BJ (cell line): Measurements from ENCODE around the gene C1orf226. TPM values are rescaled to one million over a fixed set of nuclear protein-coding genes. Genes with fewer than 3 reads are reported as not detected.

Source experiments
- CTCF ChIA-PET: fragments of 350-600 bp; formaldehyde crosslinking; extraction: SDS; loops from one replicate; lab custom pipeline; 2021; ENCODE audit warnings: antibody characterized with exemption, inconsistent platforms; lab: Yijun Ruan, JAX
- POLR2A ChIA-PET: fragments of 300-600 bp; sonication (Branson Sonifier 250); formaldehyde crosslinking; extraction: SDS; loops from one replicate; lab custom pipeline; 2021; ENCODE audit warnings: antibody characterized with exemption; lab: Charles Lee
- DNase-seq: peaks from one replicate; pipeline ENCODE4 v3.0.0-alpha.2; 2011; ENCODE audit warnings: low read depth
- H3K27me3 ChIP-seq: 2 replicates; pipeline ENCODE4 v1.6.0; 2011; ENCODE audit warnings: low read length; ENCODE audit not compliant: control insufficient read depth, insufficient read depth
- H3K36me3 ChIP-seq: 2 replicates; pipeline ENCODE4 v1.5.1; 2011; ENCODE audit warnings: low read length; ENCODE audit not compliant: control insufficient read depth, insufficient read depth
- H3K4me3 ChIP-seq: 2 replicates; pipeline ENCODE4 v1.5.1; 2011; ENCODE audit warnings: low read depth, mild to moderate bottlenecking, control low read depth, low read length
- polyA minus RNA-seq: library from RNA; depleted of rRNA, polyadenylated mRNA; stranded (reverse); fragments of >200 nt; gene quantifications from 2 replicates; pipeline ENCODE4 v1.2.3, GENCODE V29; 2011; rRNA and poly(A)+ RNA removed
- polyA plus RNA-seq: library from polyadenylated mRNA; depleted of rRNA; stranded (reverse); fragments of >200 nt; gene quantifications from 2 replicates; pipeline ENCODE4 v1.2.3, GENCODE V29; 2011; rRNA removed
- TF ChIP-seq, protein P1 (sequence below): IDR thresholded peaks from 2 replicates; pipeline ENCODE4 v1.5.1; 2011; ENCODE audit warnings: low read depth, mild to moderate bottlenecking, control low read depth, inconsistent platforms, low read length, moderate library complexity; ENCODE audit not compliant: insufficient read depth

The C1orf226 gene, protein sequence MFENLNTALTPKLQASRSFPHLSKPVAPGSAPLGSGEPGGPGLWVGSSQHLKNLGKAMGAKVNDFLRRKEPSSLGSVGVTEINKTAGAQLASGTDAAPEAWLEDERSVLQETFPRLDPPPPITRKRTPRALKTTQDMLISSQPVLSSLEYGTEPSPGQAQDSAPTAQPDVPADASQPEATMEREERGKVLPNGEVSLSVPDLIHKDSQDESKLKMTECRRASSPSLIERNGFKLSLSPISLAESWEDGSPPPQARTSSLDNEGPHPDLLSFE
- 1.0 and 1.3 TPM in 2 replicates for polyA plus RNA-seq
- 1.1 and 1.3 TPM in 2 replicates for polyA minus RNA-seq

DNA sequence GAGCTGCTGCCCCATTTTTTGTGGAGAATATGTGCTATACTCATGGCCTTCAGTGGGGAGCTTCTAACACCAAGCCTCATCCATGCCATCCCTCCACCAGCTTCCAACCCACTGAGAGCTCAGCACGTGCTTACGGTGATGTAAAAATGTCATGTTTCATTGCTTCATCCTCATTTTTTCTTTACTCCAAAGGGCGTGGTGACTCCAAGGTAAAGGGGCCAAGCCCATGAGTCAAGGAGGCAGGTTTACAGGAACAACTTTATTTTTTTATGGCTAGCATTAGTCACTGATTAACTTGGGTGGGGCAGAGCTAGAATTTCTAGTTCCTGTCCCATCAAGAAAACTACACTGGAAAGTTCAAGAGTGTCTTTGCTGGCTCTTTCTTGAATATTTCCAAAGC is at the start of gene C1orf226:
Gene C1orf226 (plus strand): TSS at position 346 of the 400 bp plus-strand sequence. CDS start 174 bp downstream, outside the sequence.
- ChIA-PET CTCF (interaction anchor here (1.2 to 3.8 kb wide), 4 partner anchors 8 to 15 kb away, joined by 5 to 24 read pairs (median 8); no protein-coding TSS in a partner anchor), POLR2A (no interaction called here)
- H3K36me3 ChIP-seq = no peaks in the 10 kb centered on the region
- no peak within 1 kb of the TSS for H3K4me3 ChIP-seq
- no peak for DNase-seq
- H3K27me3 ChIP-seq = no peaks in the 10 kb centered on the region
- TF ChIP-seq, protein P1, sequence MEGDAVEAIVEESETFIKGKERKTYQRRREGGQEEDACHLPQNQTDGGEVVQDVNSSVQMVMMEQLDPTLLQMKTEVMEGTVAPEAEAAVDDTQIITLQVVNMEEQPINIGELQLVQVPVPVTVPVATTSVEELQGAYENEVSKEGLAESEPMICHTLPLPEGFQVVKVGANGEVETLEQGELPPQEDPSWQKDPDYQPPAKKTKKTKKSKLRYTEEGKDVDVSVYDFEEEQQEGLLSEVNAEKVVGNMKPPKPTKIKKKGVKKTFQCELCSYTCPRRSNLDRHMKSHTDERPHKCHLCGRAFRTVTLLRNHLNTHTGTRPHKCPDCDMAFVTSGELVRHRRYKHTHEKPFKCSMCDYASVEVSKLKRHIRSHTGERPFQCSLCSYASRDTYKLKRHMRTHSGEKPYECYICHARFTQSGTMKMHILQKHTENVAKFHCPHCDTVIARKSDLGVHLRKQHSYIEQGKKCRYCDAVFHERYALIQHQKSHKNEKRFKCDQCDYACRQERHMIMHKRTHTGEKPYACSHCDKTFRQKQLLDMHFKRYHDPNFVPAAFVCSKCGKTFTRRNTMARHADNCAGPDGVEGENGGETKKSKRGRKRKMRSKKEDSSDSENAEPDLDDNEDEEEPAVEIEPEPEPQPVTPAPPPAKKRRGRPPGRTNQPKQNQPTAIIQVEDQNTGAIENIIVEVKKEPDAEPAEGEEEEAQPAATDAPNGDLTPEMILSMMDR = no peak

DNA sequence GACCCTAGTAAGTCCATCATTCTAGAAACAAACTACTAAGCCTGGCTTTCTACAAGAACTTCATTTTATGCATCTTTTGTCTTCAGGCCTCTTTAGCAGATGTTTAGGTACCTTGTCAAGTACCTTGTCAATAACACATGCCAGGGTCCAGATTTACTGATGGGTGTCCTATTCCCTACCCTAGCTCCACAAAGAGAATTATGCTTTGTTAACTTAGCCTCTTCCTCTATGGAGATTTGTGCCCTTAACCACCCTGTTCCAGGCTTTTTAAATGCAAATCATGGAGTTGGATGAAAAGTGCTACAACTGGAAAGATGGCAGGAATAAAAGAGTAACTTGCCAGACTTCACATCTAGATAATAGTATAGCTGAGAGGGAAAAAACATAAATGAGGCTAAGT is 47.5 kb upstream of the C1orf226 start:
- Histone ChIP-seq H3K4me3 (no peak overlapping the region), H3K36me3 (no peaks in the 10 kb centered on the region), H3K27me3 (peaks cover 5% of the 10 kb centered on the region; the same call in 1 of the 2 replicates)
- no peak for DNase-seq
- ChIA-PET CTCF (no interaction called here), POLR2A (no interaction called here)
- TF ChIP-seq, protein P1 = no peak

DNA sequence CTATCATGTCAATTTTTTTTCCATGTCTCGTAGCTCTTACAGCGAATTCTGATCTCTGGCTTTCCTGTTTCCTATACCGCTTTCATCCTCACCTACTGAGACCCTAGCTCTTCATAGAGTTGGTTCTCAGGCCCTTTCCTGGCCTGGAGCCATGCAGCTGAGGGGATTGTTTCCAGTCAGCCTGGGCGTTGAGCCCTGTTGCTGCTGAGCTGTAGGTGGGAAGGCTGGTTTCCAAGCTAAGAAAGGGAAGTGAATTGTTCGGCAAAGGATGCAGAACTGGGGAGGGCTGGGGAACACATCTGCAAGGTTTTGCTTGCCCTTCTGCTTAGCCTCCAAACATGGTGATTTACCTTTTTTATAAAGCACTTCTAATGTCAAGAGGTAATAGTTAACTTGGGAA is 46.4 kb upstream of the C1orf226 start:
- H3K27me3 ChIP-seq = peaks cover 5% of the 10 kb centered on the region; the same call in 1 of the 2 replicates
- ChIA-PET CTCF (no interaction called here), POLR2A (no interaction called here)

DNA sequence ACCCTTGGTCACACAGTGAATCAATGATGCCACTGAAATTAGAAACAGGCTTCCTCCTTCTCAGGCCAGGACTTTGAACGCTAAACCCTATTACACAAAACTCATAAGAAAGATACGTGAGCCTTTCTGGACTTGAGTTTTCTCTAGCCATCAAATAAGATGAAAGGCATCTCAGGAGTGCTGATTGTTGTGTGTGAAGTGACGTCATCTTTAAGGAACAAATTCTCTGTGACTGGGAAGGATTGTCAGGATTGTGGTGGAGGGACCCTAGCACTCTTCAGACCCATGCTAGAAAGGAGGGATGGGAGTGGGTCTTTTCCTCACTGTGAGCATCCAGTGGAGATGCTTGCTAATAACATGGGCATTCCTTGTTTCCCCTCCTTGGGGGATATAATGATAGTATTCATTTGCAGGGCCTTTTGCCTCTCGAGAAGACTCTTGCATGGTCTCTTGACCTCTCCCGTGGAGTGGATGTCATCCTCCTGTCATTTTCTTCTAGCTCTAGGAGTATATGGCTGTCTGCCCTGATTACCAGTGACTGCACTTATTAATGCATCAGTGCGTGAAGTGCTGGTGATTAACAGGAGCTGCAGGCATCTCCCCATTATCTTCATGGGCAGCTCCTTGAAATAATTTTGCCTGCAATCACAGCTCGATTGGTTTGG is 44.8 kb upstream of the C1orf226 start:
- Histone ChIP-seq H3K27me3 (peaks cover 2% of the 10 kb centered on the region; the same call in 1 of the 2 replicates), H3K4me3 (no peak overlapping the region), H3K36me3 (no peaks in the 10 kb centered on the region)
- no peak for DNase-seq
- CTCF ChIA-PET = no interaction called here
- POLR2A ChIA-PET = no interaction called here
- TF ChIP-seq, protein P1 = no peak

More for the DNA sequence above, 46.4 kb upstream of the C1orf226 start:
- Histone ChIP-seq H3K36me3 (no peaks in the 10 kb centered on the region), H3K4me3 (no peak overlapping the region)
- TF ChIP-seq, protein P1 = no peak
- DNase-seq = no peak

DNA sequence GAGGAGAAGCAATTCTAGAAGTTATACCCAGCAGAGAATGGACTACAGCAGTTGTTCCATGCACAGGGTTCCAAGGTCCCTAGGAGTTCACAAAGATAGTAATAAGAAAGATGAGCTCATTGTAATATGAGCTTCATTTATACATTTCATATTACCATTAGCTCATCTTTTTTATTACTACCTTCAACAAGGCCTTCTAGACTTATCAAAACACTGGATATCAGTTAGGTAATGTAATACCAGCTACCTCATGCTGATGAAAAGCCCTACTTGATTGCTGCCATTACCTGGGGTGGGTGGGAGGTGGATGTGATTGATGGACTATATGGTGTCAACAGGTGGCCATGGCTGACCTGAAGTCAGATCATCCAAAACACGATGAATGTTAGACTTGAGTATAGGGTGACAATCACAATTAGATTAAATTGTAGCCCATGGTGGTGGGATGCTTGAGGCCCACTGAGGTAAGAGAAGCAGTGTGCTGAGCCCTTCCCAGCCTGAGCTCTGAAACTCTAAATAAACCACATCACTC is 39.0 kb upstream of the C1orf226 start:
- DNase-seq = no peak
- TF ChIP-seq, protein P1 = no peak
- POLR2A ChIA-PET = no interaction called here
- Histone ChIP-seq H3K27me3 (no peaks in the 10 kb centered on the region), H3K36me3 (no peaks in the 10 kb centered on the region), H3K4me3 (no peak overlapping the region)
- CTCF ChIA-PET = interaction anchor here (1.0 to 1.5 kb wide), 2 partner anchors 14 kb away, joined by 4 to 7 read pairs; no protein-coding TSS in a partner anchor
